ENCODE measurements around the gene MCOLN1. TPM values are rescaled to one million over a fixed set of nuclear protein-coding genes. Genes with fewer than 3 reads are reported as not detected.

MCOLN1 gene
- total and polyA plus RNA-seq, 4 donors = 10.9 to 17.0 (median 13.7) TPM

- Histone ChIP-seq H3K9ac (ENCODE audit: low read depth in 1 of 2, low read length in 2 of 2) (no peak overlapping the region), H3K9me3 (ENCODE audit: control insufficient read depth in 4 of 4, low read length in 3 of 4) (no peaks in the 10 kb centered on the region), H3K4me3 (ENCODE audit: low read depth in 1 of 3, low read length in 3 of 3) (no peak overlapping the region), H3K36me3 (ENCODE audit: control insufficient read depth in 4 of 4, insufficient read depth in 3 of 4, low read depth in 1 of 4, low read length in 3 of 4) (peaks cover 0 to 3% (median 0%) of the 10 kb centered on the region in 4 donors), H3K27me3 (ENCODE audit: control insufficient read depth in 4 of 4, insufficient read depth in 4 of 4, low read length in 3 of 4) (no peaks in the 10 kb centered on the region), H3K27ac (ENCODE audit: low read depth in 1 of 2, low read length in 2 of 2) (peak overlapping the region; percentile 32 to 62), H3K4me1 (ENCODE audit: control insufficient read depth in 4 of 4, insufficient read depth in 4 of 4, low read length in 3 of 4) (peaks cover 11 to 56% (median 44%) of the 10 kb centered on the region in 4 donors)
- no peak for DNase-seq (ENCODE audit: low spot score)
- 60% methylated on average over 51 of the region's 51 CpGs for WGBS
- peak; percentile 70 to 83 for TF ChIP-seq HNF4A (conservative IDR thresholded peaks at IDR 0.05)
- TF ChIP-seq, protein P1, sequence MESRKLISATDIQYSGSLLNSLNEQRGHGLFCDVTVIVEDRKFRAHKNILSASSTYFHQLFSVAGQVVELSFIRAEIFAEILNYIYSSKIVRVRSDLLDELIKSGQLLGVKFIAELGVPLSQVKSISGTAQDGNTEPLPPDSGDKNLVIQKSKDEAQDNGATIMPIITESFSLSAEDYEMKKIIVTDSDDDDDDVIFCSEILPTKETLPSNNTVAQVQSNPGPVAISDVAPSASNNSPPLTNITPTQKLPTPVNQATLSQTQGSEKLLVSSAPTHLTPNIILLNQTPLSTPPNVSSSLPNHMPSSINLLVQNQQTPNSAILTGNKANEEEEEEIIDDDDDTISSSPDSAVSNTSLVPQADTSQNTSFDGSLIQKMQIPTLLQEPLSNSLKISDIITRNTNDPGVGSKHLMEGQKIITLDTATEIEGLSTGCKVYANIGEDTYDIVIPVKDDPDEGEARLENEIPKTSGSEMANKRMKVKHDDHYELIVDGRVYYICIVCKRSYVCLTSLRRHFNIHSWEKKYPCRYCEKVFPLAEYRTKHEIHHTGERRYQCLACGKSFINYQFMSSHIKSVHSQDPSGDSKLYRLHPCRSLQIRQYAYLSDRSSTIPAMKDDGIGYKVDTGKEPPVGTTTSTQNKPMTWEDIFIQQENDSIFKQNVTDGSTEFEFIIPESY (IDR thresholded peaks at IDR 0.05) = no peak
- peak; percentile 75 for TF ChIP-seq SP1 (IDR thresholded peaks at IDR 0.05)
- no peak for TF ChIP-seq FOXA1 (IDR thresholded peaks at IDR 0.05)
- TF ChIP-seq NR2F2 (IDR thresholded peaks at IDR 0.05) = peak; percentile 59
- no peak for TF ChIP-seq GABPA (IDR thresholded peaks at IDR 0.05 in 1 of 2, conservative IDR thresholded peaks at IDR 0.05 in 1 of 2)
- TF ChIP-seq RAD21 (IDR thresholded peaks at IDR 0.05) = peak in 1 of 2 donors; percentile 33
- peak; percentile 84 to 93 for TF ChIP-seq RXRA (IDR thresholded peaks at IDR 0.05)
- TF ChIP-seq, protein P2, sequence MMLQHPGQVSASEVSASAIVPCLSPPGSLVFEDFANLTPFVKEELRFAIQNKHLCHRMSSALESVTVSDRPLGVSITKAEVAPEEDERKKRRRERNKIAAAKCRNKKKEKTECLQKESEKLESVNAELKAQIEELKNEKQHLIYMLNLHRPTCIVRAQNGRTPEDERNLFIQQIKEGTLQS (IDR thresholded peaks at IDR 0.05) = no peak
Measured at GRCh38 chr19:7520131-7521051, 2.0 kb upstream of the MCOLN1 start.

DNA sequence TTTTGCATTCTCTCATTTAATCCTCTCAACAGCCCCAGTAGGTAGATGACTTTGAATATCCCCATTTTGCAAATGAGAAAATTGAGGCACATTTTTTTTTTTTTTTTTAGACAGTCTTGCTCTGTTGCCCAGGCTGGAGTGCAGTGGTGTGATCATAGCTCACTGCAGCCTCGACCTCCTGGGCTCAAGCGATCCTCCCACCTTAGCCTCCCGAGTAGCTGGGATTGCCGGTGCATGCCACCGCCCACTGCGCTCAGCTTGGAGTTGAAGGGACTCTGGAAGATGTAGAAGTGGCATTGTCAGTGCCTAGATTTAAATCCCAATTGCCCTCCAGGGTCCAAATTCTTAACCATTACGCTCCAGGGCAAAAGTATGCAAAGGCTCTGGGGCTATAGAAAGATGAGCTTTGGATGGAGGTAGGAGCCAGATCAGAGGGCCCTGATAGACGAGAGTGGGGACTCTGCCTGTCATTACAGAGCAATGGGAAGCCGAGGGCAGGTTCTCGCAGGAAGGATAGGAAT lies 813 bp upstream of the MCOLN1 start:
- Histone ChIP-seq H3K9ac (ENCODE audit: low read depth in 1 of 2, low read length in 2 of 2) (no peak overlapping the region), H3K27me3 (ENCODE audit: control insufficient read depth in 4 of 4, insufficient read depth in 4 of 4, low read length in 3 of 4) (no peaks in the 10 kb centered on the region), H3K4me1 (ENCODE audit: control insufficient read depth in 4 of 4, insufficient read depth in 4 of 4, low read length in 3 of 4) (peaks cover 9 to 50% (median 39%) of the 10 kb centered on the region in 4 donors), H3K4me3 (ENCODE audit: low read depth in 1 of 3, low read length in 3 of 3) (no peak overlapping the region), H3K36me3 (ENCODE audit: control insufficient read depth in 4 of 4, insufficient read depth in 3 of 4, low read depth in 1 of 4, low read length in 3 of 4) (peaks cover 0 to 3% (median 3%) of the 10 kb centered on the region in 4 donors), H3K9me3 (ENCODE audit: control insufficient read depth in 4 of 4, low read length in 3 of 4) (no peaks in the 10 kb centered on the region), H3K27ac (ENCODE audit: low read depth in 1 of 2, low read length in 2 of 2) (peak overlapping the region; percentile 12 to 62)
- DNase-seq (ENCODE audit: low spot score) = no peak
- no peak for TF ChIP-seq GABPA (IDR thresholded peaks at IDR 0.05 in 1 of 2, conservative IDR thresholded peaks at IDR 0.05 in 1 of 2)
- TF ChIP-seq, protein P3, sequence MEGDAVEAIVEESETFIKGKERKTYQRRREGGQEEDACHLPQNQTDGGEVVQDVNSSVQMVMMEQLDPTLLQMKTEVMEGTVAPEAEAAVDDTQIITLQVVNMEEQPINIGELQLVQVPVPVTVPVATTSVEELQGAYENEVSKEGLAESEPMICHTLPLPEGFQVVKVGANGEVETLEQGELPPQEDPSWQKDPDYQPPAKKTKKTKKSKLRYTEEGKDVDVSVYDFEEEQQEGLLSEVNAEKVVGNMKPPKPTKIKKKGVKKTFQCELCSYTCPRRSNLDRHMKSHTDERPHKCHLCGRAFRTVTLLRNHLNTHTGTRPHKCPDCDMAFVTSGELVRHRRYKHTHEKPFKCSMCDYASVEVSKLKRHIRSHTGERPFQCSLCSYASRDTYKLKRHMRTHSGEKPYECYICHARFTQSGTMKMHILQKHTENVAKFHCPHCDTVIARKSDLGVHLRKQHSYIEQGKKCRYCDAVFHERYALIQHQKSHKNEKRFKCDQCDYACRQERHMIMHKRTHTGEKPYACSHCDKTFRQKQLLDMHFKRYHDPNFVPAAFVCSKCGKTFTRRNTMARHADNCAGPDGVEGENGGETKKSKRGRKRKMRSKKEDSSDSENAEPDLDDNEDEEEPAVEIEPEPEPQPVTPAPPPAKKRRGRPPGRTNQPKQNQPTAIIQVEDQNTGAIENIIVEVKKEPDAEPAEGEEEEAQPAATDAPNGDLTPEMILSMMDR (IDR thresholded peaks at IDR 0.05; ENCODE audit: low read depth, low read length, missing input control) = no peak
- no peak for TF ChIP-seq FOXA1 (IDR thresholded peaks at IDR 0.05)
- WGBS = 66% methylated on average over 10 of the region's 10 CpGs

Measured in liver (tissue), 9 donors.